Omental fat pad (tissue), 4 donors: ENCODE results near the gene DLGAP4. TPM values are rescaled to one million over a fixed set of nuclear protein-coding genes. Genes with fewer than 3 reads are reported as not detected.
A peak's percentile ranks its signal among the peaks of the same experiment; 100 is the strongest.

ENCODE experiments used
- ATAC-seq: fragments of 150-250 bp; one replicate; pipeline ENCODE4 v1.9.1; 2016; ENCODE audit warnings: mild to moderate bottlenecking, moderate library complexity; ENCODE audit not compliant: low FRiP score
- DNase-seq: peaks from one replicate; pipeline ENCODE4 v3.0.0-alpha.2; 2019; ENCODE audit warnings: low spot score
- total RNA-seq, 4 donors: library from RNA; depleted of rRNA; stranded (reverse); fragments of >200 nt; gene quantifications; one replicate each; pipeline ENCODE4 v1.1.0, GENCODE V29; 2016
- TF ChIP-seq, protein P1 (sequence below), 3 donors: fragments of 450-650 bp; IDR thresholded peaks; one replicate each; pipeline ENCODE4 v1.5.1; 2016 to 2017; ENCODE audit warnings: antibody characterized with exemption in 3 of 3, mild to moderate bottlenecking in 3 of 3, moderate library complexity in 2 of 3

Gene DLGAP4
- total RNA-seq, 4 donors from 2014 or later: 26.0 to 42.6 (median 30.7) TPM

DNA sequence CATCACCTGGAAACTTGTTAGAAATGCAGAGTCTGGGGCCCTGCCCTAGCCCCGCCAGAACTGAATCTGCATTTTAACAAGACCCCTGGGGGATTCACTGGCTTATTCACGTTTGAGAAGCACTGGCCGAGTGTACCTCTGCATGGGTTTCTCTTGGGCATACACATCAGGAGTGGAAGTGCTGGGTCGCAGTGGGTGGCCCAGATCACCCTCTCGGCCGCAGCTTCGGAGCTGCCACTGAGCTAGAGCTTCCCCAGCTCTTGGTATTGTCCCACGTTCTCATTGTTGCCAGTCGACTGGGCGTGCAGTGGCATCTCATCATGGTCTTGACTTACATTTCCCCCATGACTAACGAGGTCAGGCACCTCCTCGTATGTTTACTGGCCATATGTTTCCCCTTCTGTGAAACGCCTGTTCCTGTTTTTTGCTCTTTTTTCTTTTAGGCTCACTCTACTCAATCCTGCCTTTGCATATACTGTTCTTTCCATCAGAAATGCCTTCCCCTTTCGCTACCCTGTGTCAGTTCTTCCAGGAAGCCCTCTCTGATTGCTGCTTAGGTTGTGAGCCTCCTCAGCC lies 3.0 kb upstream of the DLGAP4 start:
- ATAC-seq (no peak), DNase-seq (no peak)
- TF ChIP-seq, protein P1, sequence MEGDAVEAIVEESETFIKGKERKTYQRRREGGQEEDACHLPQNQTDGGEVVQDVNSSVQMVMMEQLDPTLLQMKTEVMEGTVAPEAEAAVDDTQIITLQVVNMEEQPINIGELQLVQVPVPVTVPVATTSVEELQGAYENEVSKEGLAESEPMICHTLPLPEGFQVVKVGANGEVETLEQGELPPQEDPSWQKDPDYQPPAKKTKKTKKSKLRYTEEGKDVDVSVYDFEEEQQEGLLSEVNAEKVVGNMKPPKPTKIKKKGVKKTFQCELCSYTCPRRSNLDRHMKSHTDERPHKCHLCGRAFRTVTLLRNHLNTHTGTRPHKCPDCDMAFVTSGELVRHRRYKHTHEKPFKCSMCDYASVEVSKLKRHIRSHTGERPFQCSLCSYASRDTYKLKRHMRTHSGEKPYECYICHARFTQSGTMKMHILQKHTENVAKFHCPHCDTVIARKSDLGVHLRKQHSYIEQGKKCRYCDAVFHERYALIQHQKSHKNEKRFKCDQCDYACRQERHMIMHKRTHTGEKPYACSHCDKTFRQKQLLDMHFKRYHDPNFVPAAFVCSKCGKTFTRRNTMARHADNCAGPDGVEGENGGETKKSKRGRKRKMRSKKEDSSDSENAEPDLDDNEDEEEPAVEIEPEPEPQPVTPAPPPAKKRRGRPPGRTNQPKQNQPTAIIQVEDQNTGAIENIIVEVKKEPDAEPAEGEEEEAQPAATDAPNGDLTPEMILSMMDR (IDR thresholded peaks at IDR 0.05): no peak

DNA sequence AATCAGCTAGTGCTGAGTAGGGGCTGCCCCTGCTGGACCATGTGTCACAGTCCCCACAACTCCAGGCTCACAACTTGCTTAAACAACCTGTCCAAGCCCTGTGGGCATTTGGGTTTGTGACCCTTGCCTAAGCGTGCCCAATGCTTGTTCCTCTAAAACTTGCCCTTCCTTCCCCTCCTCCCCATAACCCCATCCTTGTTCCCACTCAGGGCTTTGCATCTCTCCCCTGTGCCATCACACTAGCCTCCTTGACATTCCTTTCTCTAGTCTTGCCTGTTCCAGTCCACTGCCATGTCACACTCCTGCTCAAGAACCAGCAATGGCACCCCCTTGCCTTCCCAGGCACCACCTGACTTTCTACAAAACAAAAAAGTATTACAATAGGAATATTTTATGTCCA lies 2.3 kb upstream of the DLGAP4 start:
- TF ChIP-seq, protein P1 (IDR thresholded peaks at IDR 0.05): no peak
- no peak for DNase-seq
- no peak for ATAC-seq

DNA sequence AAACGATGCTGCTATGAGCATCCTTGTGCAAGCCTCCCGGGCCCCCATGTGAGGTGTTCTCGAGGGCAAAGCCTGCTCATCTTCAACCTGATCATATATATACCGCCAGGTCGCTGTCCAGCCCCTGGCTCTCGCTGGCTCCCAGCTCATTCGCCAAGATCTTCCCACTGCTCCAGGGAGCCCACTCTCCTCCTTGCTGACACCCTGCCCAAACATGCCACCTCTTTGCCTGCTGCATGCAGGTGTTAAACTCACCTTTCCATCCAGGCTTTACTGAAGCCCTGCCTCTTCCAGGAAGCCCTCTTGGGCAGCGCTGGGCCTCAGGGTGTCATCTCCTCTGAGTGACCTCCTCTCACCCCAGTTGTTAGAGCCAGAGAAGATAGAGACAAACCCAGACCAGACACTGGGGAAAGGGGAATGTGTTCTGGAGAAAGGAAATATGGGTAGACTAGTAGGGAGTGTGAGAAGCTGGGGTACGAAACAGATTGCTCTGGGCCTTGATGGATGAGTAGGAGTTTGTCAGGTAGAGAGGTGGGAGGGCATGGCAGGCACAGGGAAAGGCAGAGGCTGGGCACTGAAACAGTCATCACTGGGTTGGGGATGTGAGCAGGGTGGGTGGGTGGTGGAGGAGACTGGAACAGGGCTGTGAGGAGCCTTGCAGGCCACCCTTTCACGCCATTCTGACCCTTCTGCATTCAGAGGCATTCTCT lies 1.2 kb upstream of the DLGAP4 start:
- ATAC-seq: no peak
- TF ChIP-seq, protein P1 (IDR thresholded peaks at IDR 0.05): no peak
- DNase-seq: no peak

DNA sequence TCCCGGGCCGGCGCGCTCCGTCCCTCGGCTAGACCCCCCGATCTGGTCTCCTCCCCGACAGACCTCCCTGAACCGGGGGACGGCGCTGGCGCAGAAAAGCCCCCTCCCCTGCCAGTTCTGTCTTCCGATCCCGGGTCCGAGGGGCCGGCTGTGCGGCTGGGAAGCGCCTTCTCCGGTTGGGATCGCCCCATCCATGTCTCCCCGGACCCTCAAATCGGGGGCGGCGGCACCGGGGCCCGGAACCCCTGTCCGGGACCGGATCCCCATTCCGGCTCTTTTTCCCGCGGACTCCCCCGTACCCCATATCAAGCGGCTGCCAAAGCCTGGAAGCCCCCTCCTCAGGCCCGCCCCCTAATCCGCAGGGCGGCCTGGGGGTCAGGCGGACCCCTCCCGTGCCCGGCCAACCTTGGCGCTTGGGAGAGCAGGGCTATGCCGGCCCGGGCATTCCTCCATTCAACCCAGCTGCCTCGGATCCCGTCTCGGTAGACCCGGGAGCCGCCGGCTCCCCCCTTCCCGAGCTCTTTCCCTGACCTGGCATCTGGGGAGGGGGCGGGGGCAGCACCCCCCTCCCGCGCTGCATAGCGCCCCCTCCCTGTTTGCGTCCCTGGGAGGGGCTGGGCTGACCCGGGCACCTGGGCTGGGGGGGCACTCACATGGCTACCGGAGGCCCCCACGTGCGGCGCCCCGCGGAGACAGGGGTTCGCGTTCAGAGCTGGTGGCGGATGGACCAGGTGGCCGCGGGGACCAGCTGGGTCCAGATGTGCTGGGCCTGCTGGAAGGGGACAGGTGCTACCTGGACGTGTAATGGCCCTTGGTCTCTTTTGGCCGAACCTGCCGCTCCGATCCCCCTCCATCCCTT lies 643 bp downstream of the DLGAP4 start:
- TF ChIP-seq, protein P1 (IDR thresholded peaks at IDR 0.05): no peak
- ATAC-seq (no peak), DNase-seq (no peak)

DNA sequence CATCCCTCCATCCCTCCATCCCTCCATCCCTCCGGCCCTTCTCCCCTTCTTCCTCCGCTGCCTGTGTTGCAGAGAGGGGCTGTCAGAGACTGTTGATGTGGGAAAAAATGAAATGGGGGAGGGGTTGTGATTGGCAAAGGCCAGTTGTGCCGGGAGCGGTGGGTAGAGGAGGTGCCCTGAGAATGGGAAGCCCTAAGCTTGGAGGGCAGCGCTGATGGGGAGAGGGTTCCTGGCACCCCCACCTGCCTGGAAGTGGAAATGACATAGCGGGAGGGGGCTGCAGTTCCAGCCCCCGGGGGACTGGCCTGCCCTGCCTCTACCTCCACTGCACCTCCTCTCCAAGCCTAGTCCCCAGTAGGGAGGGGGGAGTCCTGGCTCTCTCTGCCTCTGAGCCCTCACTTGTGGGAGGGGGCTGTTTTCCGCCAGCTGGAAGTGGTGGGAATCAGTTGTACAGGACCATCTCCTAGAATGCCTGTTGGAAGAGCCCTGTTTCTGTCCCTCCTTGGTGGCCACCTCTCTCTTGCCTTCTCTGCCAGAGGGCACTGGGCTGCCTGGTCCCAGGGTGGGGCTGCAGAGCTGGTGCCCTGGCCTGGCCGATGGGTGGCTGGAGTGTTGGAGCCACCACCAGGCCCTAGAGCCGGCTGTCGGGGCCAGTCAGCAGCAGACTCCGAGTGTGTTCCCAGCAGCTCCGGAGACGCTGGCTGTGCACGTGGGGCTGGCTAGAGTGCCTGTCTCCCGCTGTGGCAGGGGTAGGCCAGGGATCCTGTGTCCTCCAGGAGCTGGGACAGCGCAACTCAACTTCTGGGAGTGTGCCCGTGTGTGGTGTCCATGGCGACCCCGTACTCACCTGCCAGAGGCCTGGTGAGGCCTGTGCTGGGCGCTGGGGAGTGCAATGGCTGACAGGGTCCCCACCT lies 1.5 kb downstream of the DLGAP4 start:
- DNase-seq (no peak), ATAC-seq (peak; percentile 16)
- TF ChIP-seq, protein P1 (IDR thresholded peaks at IDR 0.05): no peak

DNA sequence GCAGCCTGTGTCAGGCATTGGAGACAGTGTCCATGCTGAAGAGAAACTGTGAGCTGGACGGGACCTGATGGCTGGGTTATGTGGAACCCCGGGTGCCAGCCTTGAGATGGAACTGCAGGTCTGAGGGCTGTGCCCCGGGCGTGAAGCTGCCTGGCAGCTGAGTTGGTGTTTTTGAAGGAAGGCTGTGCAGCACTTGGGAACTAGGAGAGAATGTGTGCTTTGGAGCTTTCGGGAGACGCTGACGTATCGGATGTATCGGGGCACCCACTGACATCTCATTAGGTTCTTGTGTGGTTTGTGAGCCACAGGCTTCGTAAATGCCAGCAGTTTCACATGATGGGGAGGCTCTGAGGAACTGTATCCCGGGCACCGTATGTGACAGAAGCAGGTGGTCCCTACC lies 2.2 kb downstream of the DLGAP4 start:
- DNase-seq: no peak

More for the DNA sequence above, 2.2 kb downstream of the DLGAP4 start:
- TF ChIP-seq, protein P1 (IDR thresholded peaks at IDR 0.05): no peak
- no peak for ATAC-seq
